Tibial artery (tissue), 4 donors: ENCODE results near the gene HMCN1.

Source experiments
- DNase-seq, 2 donors: peaks; one replicate each; pipeline ENCODE4 v3.0.0-alpha.2; 2019
- H3K27ac ChIP-seq, 2 donors: fragments of 200-600 bp; sonication (generic) in 1 of 2; 1 replicate in 1 of 2; 2 replicates in 1 of 2; pipeline ENCODE4 v1.5.1; 2018 to 2019; ENCODE audit warnings: mild to moderate bottlenecking in 1 of 2
- H3K27me3 ChIP-seq, 2 donors: fragments of 200-600 bp; sonication (generic) in 1 of 2; one replicate each; pipeline versions ENCODE4 v1.5.1 to v1.6.0; 2016 to 2019
- H3K36me3 ChIP-seq, 3 donors: fragments of 200-600 bp; sonication (generic) in 2 of 3; one replicate each; pipeline ENCODE4 v1.5.1; 2016 to 2019; ENCODE audit warnings: mild to moderate bottlenecking in 2 of 3
- H3K4me1 ChIP-seq, 4 donors: fragments of 200-600 bp; sonication (generic) in 2 of 4; 1 replicate in 3 of 4; 2 replicates in 1 of 4; pipeline ENCODE4 v1.5.1; 2016 to 2019
- H3K4me3 ChIP-seq, 2 donors: fragments of 200-600 bp; sonication (generic) in 1 of 2; 1 replicate in 1 of 2; 2 replicates in 1 of 2; pipeline ENCODE4 v1.5.1; 2018 to 2019; ENCODE audit warnings: mild to moderate bottlenecking in 2 of 2
- H3K9me3 ChIP-seq, 3 donors: fragments of 200-600 bp; sonication (generic) in 1 of 3; one replicate each; pipeline ENCODE4 v1.5.1; 2016 to 2019
- intact Hi-C: fragments of 100-400 bp; cut with DNase I; formaldehyde crosslinking; loops from one replicate; pipeline ENCODE4 v1.15.0; 2023; ENCODE audit warnings: low total_unique reads
- TF ChIP-seq, protein P1 (sequence below), 2 experiments: fragments of 200-600 bp in 1 of 2; fragments of 450-650 bp in 1 of 2; IDR thresholded peaks; one replicate each; pipeline ENCODE4 v1.5.1; 2017 to 2019; ENCODE audit warnings: antibody characterized with exemption in 2 of 2, mild to moderate bottlenecking in 1 of 2, moderate library complexity in 1 of 2

Gene HMCN1

DNA sequence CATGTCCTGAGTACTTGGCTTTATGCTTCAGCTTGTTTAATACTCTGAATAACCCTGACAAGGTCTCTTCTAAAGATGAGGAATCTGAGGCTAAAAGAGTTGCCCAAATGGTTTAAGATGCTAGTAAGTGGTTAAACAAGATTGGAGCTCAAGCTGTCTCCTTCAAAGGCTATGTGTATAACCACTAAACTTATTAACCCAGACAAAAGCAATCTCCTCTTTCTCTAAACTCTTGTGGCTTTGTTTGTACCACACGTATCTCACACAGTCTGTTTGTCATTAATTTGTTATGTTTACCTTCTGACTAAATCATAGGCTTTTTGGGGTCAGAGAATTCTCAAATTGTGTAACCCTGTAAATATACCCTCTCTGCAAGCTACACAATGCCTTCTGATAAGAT lies 89.9 kb downstream of the HMCN1 start:
- peak overlapping the region in 1 of 2 donors; percentile 2 for H3K27ac ChIP-seq
- TF ChIP-seq, protein P1, sequence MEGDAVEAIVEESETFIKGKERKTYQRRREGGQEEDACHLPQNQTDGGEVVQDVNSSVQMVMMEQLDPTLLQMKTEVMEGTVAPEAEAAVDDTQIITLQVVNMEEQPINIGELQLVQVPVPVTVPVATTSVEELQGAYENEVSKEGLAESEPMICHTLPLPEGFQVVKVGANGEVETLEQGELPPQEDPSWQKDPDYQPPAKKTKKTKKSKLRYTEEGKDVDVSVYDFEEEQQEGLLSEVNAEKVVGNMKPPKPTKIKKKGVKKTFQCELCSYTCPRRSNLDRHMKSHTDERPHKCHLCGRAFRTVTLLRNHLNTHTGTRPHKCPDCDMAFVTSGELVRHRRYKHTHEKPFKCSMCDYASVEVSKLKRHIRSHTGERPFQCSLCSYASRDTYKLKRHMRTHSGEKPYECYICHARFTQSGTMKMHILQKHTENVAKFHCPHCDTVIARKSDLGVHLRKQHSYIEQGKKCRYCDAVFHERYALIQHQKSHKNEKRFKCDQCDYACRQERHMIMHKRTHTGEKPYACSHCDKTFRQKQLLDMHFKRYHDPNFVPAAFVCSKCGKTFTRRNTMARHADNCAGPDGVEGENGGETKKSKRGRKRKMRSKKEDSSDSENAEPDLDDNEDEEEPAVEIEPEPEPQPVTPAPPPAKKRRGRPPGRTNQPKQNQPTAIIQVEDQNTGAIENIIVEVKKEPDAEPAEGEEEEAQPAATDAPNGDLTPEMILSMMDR (IDR thresholded peaks at IDR 0.05) = no peak
- intact Hi-C loops = no loop called here
- no peaks in the 10 kb centered on the region for H3K27me3 ChIP-seq
- H3K9me3 ChIP-seq = no peaks in the 10 kb centered on the region
- H3K4me3 ChIP-seq = no peak overlapping the region
- H3K36me3 ChIP-seq = no peaks in the 10 kb centered on the region
- DNase-seq = no peak
- H3K4me1 ChIP-seq = peaks cover 0 to 6% (median 0%) of the 10 kb centered on the region in 4 donors

DNA sequence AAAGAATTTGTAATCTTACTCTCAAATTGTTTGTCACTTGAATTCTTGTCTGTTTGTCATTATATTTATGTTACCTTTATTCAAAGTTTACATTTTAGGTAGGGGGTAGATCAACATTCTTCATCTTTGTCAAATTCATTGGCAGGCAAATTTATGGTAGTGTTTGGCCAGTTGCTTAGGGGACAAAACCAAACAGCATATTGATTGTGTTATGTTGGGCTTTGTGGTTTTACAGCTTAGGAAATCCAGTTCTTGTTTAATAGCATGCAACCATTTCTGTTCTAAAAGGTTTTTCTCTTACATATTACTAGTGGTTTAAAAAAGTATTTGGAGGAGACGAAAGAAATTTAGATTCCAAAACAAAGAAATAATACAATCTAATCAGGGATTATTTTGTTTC lies 91.4 kb downstream of the HMCN1 start:
- Histone ChIP-seq H3K27ac (no peak overlapping the region), H3K27me3 (no peaks in the 10 kb centered on the region), H3K4me3 (no peak overlapping the region), H3K9me3 (no peaks in the 10 kb centered on the region), H3K36me3 (no peaks in the 10 kb centered on the region), H3K4me1 (peaks cover 0 to 6% (median 0%) of the 10 kb centered on the region in 4 donors)
- intact Hi-C loops = no loop called here
- no peak for DNase-seq
- TF ChIP-seq, protein P1 (IDR thresholded peaks at IDR 0.05) = no peak

- Histone ChIP-seq H3K9me3 (no peaks in the 10 kb centered on the region), H3K4me1 (no peaks in the 10 kb centered on the region), H3K4me3 (no peak overlapping the region), H3K36me3 (no peaks in the 10 kb centered on the region), H3K27ac (no peak overlapping the region), H3K27me3 (no peaks in the 10 kb centered on the region)
- no peak for DNase-seq
- TF ChIP-seq, protein P1 (IDR thresholded peaks at IDR 0.05) = no peak
- intact Hi-C loops = no loop called here
These were observed 100.2 kb downstream of the HMCN1 start for GRCh38 chr1:185834371-185834905.

GRCh38 chr1:185835191-185835590 lies 101.0 kb downstream of the HMCN1 start:
- no peak for DNase-seq
- H3K27ac ChIP-seq = no peak overlapping the region
- H3K4me1 ChIP-seq = no peaks in the 10 kb centered on the region
- H3K36me3 ChIP-seq = no peaks in the 10 kb centered on the region
- intact Hi-C loops = no loop called here
- H3K9me3 ChIP-seq = no peaks in the 10 kb centered on the region
- no peak overlapping the region for H3K4me3 ChIP-seq
- H3K27me3 ChIP-seq = no peaks in the 10 kb centered on the region
- TF ChIP-seq, protein P1 (IDR thresholded peaks at IDR 0.05) = no peak

- no peak overlapping the region for H3K27ac ChIP-seq
- intact Hi-C loops = no loop called here
- no peaks in the 10 kb centered on the region for H3K36me3 ChIP-seq
- no peaks in the 10 kb centered on the region for H3K4me1 ChIP-seq
- TF ChIP-seq, protein P1 (IDR thresholded peaks at IDR 0.05) = no peak
- no peaks in the 10 kb centered on the region for H3K9me3 ChIP-seq
- H3K27me3 ChIP-seq = no peaks in the 10 kb centered on the region
- no peak for DNase-seq
- H3K4me3 ChIP-seq = no peak overlapping the region
These were observed 103.5 kb downstream of the HMCN1 start for GRCh38 chr1:185837711-185838110.

GRCh38 chr1:185838111-185838510 lies 103.9 kb downstream of the HMCN1 start:
- TF ChIP-seq, protein P1 (IDR thresholded peaks at IDR 0.05) = no peak
- no peak overlapping the region for H3K4me3 ChIP-seq
- H3K36me3 ChIP-seq = no peaks in the 10 kb centered on the region
- no peaks in the 10 kb centered on the region for H3K9me3 ChIP-seq
- no peak for DNase-seq
- no peaks in the 10 kb centered on the region for H3K27me3 ChIP-seq
- no peak overlapping the region for H3K27ac ChIP-seq
- no peaks in the 10 kb centered on the region for H3K4me1 ChIP-seq
- intact Hi-C loops = no loop called here
